Choroid plexus epithelial cell (primary cell): ENCODE data around the gene ITPR3.

Experiments
- DNase-seq: peaks from one replicate; pipeline ENCODE4 v3.0.0-alpha.2; 2010; ENCODE audit warnings: low read depth
- H3K4me3 ChIP-seq: 2 replicates; pipeline ENCODE4 v1.5.1; 2011; ENCODE audit warnings: low read depth, mild to moderate bottlenecking, control low read depth, low read length, moderate library complexity
- TF ChIP-seq, protein P1 (sequence below): conservative IDR thresholded peaks from 2 replicates; pipeline ENCODE4 v1.5.1; 2011; ENCODE audit warnings: low read depth, mild to moderate bottlenecking, control low read depth, inconsistent platforms, low read length, moderate library complexity

ITPR3 gene

DNA sequence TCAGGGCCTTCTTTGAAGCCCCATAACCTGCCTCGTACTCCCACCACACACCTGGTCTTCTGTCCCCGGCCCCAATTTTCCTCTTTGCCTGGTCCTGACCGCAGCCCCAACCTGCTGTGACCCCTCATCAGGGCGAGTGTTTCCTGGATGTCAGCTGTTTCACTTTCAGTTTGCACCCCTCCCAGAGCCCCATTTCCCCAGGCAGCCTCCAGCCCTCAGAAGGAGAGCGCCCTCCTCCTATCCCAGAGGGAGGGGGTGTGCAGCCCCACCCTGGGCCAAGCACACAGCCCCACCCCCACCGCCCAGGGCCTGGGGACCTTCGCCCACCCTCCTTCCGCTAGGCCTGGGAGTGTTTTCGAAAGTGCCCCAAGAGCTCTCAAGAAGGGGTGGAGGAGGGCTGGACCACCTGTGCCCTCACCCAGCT, 42.5 kb upstream of the ITPR3 start:
- DNase-seq = no peak
- TF ChIP-seq, protein P1, sequence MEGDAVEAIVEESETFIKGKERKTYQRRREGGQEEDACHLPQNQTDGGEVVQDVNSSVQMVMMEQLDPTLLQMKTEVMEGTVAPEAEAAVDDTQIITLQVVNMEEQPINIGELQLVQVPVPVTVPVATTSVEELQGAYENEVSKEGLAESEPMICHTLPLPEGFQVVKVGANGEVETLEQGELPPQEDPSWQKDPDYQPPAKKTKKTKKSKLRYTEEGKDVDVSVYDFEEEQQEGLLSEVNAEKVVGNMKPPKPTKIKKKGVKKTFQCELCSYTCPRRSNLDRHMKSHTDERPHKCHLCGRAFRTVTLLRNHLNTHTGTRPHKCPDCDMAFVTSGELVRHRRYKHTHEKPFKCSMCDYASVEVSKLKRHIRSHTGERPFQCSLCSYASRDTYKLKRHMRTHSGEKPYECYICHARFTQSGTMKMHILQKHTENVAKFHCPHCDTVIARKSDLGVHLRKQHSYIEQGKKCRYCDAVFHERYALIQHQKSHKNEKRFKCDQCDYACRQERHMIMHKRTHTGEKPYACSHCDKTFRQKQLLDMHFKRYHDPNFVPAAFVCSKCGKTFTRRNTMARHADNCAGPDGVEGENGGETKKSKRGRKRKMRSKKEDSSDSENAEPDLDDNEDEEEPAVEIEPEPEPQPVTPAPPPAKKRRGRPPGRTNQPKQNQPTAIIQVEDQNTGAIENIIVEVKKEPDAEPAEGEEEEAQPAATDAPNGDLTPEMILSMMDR = no peak

DNA sequence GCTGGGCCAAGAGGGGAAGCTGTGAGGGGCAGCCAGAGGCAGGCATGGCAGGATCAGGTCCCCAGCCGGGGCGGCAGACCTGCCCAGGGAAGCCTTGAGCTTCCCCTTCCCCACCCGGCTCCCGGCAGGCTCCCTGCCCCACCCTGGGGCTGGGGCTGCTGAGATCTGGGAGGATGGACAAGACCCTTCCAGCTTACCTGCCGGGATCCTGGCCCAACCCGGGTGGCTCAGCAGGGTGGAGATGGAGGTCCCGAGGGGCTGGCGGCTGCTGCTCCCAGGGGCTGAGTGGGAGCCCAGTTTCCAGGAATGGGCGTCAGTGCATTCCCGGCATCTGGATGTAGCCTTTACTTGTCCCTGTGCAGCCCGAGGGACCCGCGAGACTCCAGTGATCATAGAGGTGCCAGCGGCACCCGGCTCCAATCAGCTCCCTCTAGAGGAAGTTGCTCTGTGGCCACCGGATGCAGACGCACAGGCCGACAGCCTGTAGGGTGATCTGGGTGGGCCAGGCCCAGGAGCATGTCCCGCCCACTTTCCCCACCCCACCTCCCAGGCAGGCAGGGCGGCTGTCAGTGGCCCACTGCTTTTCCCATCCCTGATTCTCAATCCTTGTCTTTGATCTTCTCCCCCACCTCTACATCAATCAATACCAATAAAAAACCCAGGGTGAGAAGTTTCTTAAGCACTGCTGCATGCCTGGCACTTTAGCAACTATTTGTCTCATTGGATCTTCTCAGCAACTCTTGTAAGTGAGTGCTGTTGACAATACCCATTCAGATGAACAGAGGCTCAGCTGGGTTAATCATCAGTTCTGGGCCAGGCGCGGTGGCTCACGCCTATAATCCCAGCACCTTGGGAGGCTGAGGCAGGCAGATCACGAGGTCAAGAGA, 41.1 kb upstream of the ITPR3 start, which contains the start of gene BAK1:
BAK1 (minus strand) TSS at position 449 of the 887 bp plus-strand sequence. CDS start 2,672 bp downstream, outside the sequence.
- TF ChIP-seq, protein P1 = peak; percentile 63
- peak within 1 kb of the TSS; percentile 84 for H3K4me3 ChIP-seq
- DNase-seq = peak; percentile 92

More for the DNA sequence above, 42.5 kb upstream of the ITPR3 start:
- H3K4me3 ChIP-seq = peak overlapping the region; percentile 4

DNA sequence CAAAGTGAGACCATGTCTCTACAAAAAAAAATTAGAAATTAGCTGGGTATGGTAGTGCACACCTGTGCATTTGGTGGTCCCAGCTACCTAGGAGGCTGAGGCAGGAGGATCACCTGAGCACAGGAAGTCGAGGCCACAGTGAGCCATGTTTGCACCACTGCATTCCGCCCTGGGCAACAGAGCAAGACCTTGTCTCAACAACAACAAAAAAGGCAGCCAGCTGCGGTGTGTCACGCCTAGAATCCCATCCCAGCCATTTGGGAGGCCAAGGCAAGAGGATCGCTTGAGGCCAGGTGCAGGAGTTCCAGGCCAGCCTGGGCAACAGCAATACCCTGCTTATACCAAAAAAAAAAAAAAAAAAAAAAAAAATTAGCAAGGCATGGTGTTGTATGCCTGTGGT, 39.9 kb upstream of the ITPR3 start:
- TF ChIP-seq, protein P1 = no peak
- DNase-seq = no peak
- no peak overlapping the region for H3K4me3 ChIP-seq

DNA sequence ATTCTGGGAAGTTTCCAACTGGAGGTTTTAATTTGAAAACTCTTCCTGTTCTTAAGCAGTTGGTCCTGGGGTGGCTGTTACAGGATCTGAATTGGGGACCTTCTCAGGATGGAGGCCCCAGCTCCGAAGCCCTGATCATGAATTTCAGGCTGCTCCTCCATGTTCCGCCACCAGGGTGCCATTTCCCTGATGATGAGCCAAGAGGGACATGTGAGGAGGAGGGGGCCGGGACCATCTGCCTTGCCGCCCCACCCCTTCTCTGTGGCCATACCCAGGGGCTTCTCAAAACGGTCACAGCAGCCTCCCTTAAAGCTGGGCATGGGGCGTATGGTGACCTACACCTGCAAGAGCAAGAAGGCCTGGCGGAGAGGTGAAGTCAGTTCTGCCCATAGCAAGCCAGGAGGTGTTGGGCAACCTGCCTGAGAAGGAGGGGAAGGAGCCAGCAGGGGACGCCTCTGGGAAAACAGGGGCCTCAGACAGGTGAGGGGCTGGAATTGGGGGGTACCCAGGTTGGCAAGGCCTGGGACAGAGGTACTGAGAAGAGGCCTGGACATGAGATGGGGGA, 37.4 kb upstream of the ITPR3 start:
- peak; percentile 39 for DNase-seq

DNA sequence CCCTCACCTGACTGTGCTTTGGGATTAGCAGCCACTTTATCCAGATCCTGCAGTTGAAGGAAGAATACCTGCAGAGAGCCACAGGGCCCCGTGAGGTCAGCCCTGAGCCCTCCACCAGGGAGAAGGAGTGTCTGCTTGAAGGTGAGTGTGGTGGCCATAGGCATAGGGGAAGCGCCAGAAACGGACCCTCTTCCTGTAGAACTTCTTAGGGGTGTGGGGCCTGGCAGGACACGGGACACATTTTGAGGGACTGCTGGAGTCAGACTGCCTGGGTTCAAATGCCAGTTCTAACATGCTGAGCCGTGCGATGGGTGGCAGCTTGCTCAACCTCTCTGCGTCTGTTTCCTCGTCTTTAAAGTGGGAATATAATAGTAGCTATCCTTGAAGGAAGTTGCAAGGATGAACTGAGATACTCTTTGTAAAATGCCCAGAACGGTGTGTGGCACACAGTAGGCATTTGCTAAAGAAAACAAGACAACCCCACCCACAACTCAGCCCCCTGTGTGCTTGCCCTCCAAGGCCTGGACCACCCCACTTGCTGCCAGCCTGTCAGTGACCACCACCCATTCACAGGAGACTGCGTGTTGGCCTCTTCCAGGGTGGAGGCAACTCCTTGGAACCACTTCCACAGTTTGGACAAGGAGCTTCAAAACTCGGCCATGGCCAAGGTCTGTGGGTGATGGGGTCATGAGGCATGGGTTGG, 36.3 kb upstream of the ITPR3 start:
- no peak for DNase-seq
- TF ChIP-seq, protein P1 = no peak
- no peak overlapping the region for H3K4me3 ChIP-seq

More for the DNA sequence above, 37.4 kb upstream of the ITPR3 start:
- TF ChIP-seq, protein P1 = peak; percentile 61
- H3K4me3 ChIP-seq = no peak overlapping the region

DNA sequence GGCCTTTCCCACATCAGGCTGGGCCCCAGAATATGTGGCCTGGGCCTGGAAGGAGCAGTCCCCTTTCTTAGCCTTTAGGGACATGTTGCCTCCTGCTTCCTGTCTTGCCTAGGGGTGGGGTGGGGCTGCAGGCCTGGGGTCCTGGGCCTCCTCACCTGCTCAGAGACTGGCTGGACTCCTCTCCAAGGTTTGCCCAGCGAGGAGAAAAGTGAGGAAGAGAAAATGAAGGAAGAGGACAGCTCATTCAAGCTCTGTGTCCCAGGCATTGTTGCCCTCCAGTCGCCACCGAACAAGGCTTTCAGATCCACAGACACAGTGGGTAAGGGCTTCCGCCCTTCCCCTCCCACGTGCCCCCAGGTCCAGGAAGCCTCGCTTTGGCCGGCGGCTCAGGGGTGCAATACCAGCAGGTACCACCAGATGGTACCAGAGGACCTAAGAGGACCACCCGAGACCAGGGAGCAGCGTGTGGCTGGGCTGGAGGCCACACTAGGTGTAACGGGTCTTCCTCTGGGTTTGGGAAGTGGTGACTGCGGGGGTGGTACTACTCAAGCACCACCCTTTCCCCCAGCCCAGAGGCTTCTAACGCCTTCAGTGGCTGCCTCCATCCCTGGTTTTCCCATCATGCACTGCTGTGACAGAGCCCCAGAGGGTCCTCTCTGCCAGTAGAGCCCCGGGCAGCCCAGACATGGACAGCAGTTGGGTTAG, 35.6 kb upstream of the ITPR3 start:
- TF ChIP-seq, protein P1 = peak; percentile 95
- peak overlapping the region; percentile 43 for H3K4me3 ChIP-seq
- DNase-seq = peak; percentile 72
